ENCODE measurements around the gene ZNF740.
A peak's percentile ranks its signal among the peaks of the same experiment; 100 is the strongest.

The ZNF740 gene

GRCh38 chr12:53223389-53224060 lies 43.0 kb downstream of the ZNF740 start:
- H3K27ac ChIP-seq: peak overlapping the region; percentile 98

GRCh38 chr12:53224061-53224896 lies 43.8 kb downstream of the ZNF740 start:
- no peak for TF ChIP-seq ZFX (IDR thresholded peaks at IDR 0.05; ENCODE audit: borderline replicate concordance)
- TF ChIP-seq, protein P1, sequence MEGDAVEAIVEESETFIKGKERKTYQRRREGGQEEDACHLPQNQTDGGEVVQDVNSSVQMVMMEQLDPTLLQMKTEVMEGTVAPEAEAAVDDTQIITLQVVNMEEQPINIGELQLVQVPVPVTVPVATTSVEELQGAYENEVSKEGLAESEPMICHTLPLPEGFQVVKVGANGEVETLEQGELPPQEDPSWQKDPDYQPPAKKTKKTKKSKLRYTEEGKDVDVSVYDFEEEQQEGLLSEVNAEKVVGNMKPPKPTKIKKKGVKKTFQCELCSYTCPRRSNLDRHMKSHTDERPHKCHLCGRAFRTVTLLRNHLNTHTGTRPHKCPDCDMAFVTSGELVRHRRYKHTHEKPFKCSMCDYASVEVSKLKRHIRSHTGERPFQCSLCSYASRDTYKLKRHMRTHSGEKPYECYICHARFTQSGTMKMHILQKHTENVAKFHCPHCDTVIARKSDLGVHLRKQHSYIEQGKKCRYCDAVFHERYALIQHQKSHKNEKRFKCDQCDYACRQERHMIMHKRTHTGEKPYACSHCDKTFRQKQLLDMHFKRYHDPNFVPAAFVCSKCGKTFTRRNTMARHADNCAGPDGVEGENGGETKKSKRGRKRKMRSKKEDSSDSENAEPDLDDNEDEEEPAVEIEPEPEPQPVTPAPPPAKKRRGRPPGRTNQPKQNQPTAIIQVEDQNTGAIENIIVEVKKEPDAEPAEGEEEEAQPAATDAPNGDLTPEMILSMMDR (IDR thresholded peaks at IDR 0.05): peak; percentile 13; the same call in 1 of the 2 replicates
- H3K27ac ChIP-seq: peak overlapping the region; percentile 98

More at GRCh38 chr12:53223389-53224060, 43.0 kb downstream of the ZNF740 start:
- TF ChIP-seq, protein P1 (IDR thresholded peaks at IDR 0.05): no peak
- TF ChIP-seq ZFX (IDR thresholded peaks at IDR 0.05; ENCODE audit: borderline replicate concordance): no peak

GRCh38 chr12:53224897-53225634 lies 44.5 kb downstream of the ZNF740 start:
- TF ChIP-seq, protein P1 (IDR thresholded peaks at IDR 0.05): no peak
- TF ChIP-seq ZFX (IDR thresholded peaks at IDR 0.05; ENCODE audit: borderline replicate concordance): no peak
- H3K27ac ChIP-seq: peak overlapping the region; percentile 98

DNA sequence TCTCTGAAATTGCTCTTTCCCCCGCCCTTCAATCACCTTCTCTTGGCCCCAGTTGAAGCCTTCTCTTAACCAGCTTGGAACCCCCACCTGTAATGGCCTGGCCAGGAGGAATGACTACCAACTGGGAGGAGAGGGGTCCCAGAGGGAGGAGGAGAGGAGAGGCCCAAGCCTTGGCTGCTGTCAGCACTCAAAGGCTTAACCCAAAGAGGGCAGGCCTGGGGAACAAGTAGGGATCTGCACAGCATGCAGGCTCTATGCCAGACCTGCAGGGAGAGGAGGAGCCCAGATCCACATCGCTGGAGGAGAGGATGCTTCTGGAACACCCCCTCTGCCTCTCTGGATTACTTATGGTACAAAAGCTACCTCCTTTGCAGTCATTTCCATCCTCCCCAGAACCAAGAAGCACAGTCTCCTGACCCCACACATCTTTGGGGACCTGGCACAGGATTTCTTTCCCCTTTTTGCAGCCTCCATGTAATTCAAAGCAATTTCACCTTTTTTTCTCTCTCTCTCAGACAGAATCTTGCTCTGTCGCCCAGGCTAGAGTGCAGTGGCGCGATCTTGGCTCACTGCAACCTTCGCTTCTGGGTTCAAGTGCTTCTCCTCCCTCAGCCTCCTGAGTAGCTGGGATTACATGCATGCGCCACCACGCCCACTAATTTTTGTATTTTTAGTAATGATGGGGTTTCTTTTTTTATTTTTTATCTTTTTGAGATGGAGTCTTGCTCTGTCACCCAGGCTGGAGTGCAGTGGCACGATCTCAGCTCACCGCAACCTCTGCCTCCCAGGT lies 45.3 kb downstream of the ZNF740 start:
- TF ChIP-seq, protein P1 (IDR thresholded peaks at IDR 0.05): no peak
- TF ChIP-seq ZFX (IDR thresholded peaks at IDR 0.05; ENCODE audit: borderline replicate concordance): no peak
- 0 out of 2 replicates have a peak overlapping the region, but pooled peaks have one; percentile 98 for H3K27ac ChIP-seq

- no peak overlapping the region for H3K27ac ChIP-seq
- TF ChIP-seq, protein P1 (IDR thresholded peaks at IDR 0.05): no peak
- TF ChIP-seq ZFX (IDR thresholded peaks at IDR 0.05; ENCODE audit: borderline replicate concordance): no peak
These were observed 46.3 kb downstream of the ZNF740 start for GRCh38 chr12:53226815-53227214.

GRCh38 chr12:53227341-53227740 lies 46.8 kb downstream of the ZNF740 start:
- TF ChIP-seq ZFX (IDR thresholded peaks at IDR 0.05; ENCODE audit: borderline replicate concordance): no peak
- TF ChIP-seq, protein P1 (IDR thresholded peaks at IDR 0.05): no peak
- H3K27ac ChIP-seq: no peak overlapping the region
